ENCODE measurements around the gene FMN1. TPM values are rescaled to one million over a fixed set of nuclear protein-coding genes. Genes with fewer than 3 reads are reported as not detected.

FMN1 gene
- polyA plus RNA-seq, 1 donor from 2014 or later: 0.40 TPM

DNA sequence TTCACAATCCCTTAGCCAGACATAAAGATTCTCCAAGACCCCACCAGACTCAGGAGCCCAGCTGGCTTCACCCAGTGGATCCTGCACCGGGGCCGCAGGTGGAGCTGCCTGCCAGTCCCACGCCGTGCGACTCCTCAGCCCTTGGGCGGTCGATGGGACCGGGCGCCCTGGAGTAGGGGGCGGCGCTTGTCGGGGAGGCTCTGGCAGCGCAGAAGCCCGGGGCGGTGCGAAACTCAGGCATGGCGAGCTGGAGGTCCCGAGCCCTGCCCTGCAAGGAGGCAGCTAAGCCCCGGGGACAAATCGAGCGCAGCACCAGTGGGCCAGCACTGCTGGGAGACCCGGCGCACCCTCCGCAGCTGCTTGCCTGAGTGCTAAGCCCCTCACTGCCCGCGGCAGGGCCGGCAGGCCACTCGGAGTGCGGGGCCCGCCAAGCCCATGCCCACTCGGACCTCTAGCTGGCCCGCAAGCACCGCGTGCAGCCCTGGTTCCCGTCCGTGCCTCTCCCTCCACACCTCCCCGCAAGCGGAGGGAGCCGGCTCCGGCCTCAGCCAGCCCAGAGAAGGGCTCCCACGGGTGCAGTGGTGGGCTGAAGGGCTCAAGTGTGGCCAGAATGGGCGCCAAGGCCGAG lies 175.0 kb downstream of the FMN1 start:
- Histone ChIP-seq H3K9ac (ENCODE audit: low read length) (no peak overlapping the region), H3K9me2 (ENCODE audit: insufficient read depth, low read length) (no peaks in the 10 kb centered on the region), H3F3A (ENCODE audit: insufficient read depth, low read length, poor library complexity, severe bottlenecking) (no peaks in the 10 kb centered on the region), H3K9me3 (ENCODE audit: low read length) (no peaks in the 10 kb centered on the region), H3K36me3 (ENCODE audit: insufficient read depth, low read length) (no peaks in the 10 kb centered on the region), H3K4me2 (ENCODE audit: low read length) (no peak overlapping the region), H4K20me1 (ENCODE audit: insufficient read depth) (no peaks in the 10 kb centered on the region), H3K79me2 (replicated peaks; ENCODE audit: insufficient read depth, low read length) (no peaks in the 10 kb centered on the region), H3K27ac (ENCODE audit: low read length) (no peak overlapping the region), H3K4me3 (ENCODE audit: low read length) (no peak overlapping the region), H3K27me3 (ENCODE audit: insufficient read depth, low read depth, low read length) (no peaks in the 10 kb centered on the region), H2AFZ (ENCODE audit: low read depth, low read length) (no peak overlapping the region)
- TF ChIP-seq EZH2 (IDR thresholded peaks at IDR 0.05; ENCODE audit: borderline replicate concordance, insufficient read depth, low read length, poor library complexity, severe bottlenecking) (no peak), MXI1 (conservative IDR thresholded peaks at IDR 0.05; ENCODE audit: poor library complexity, severe bottlenecking) (no peak), TAF1 (IDR thresholded peaks at IDR 0.05; ENCODE audit: low read depth) (no peak), SMC3 (conservative IDR thresholded peaks at IDR 0.05; ENCODE audit: poor library complexity) (no peak), RAD21 (conservative IDR thresholded peaks at IDR 0.05) (no peak), POLR2AphosphoS5 (IDR thresholded peaks at IDR 0.05) (no peak), EP300 (conservative IDR thresholded peaks at IDR 0.05; ENCODE audit: poor library complexity, severe bottlenecking) (no peak)
- TF ChIP-seq, protein P1, sequence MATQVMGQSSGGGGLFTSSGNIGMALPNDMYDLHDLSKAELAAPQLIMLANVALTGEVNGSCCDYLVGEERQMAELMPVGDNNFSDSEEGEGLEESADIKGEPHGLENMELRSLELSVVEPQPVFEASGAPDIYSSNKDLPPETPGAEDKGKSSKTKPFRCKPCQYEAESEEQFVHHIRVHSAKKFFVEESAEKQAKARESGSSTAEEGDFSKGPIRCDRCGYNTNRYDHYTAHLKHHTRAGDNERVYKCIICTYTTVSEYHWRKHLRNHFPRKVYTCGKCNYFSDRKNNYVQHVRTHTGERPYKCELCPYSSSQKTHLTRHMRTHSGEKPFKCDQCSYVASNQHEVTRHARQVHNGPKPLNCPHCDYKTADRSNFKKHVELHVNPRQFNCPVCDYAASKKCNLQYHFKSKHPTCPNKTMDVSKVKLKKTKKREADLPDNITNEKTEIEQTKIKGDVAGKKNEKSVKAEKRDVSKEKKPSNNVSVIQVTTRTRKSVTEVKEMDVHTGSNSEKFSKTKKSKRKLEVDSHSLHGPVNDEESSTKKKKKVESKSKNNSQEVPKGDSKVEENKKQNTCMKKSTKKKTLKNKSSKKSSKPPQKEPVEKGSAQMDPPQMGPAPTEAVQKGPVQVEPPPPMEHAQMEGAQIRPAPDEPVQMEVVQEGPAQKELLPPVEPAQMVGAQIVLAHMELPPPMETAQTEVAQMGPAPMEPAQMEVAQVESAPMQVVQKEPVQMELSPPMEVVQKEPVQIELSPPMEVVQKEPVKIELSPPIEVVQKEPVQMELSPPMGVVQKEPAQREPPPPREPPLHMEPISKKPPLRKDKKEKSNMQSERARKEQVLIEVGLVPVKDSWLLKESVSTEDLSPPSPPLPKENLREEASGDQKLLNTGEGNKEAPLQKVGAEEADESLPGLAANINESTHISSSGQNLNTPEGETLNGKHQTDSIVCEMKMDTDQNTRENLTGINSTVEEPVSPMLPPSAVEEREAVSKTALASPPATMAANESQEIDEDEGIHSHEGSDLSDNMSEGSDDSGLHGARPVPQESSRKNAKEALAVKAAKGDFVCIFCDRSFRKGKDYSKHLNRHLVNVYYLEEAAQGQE (IDR thresholded peaks at IDR 0.05; ENCODE audit: borderline replicate concordance): no peak
- TF ChIP-seq, protein P2, sequence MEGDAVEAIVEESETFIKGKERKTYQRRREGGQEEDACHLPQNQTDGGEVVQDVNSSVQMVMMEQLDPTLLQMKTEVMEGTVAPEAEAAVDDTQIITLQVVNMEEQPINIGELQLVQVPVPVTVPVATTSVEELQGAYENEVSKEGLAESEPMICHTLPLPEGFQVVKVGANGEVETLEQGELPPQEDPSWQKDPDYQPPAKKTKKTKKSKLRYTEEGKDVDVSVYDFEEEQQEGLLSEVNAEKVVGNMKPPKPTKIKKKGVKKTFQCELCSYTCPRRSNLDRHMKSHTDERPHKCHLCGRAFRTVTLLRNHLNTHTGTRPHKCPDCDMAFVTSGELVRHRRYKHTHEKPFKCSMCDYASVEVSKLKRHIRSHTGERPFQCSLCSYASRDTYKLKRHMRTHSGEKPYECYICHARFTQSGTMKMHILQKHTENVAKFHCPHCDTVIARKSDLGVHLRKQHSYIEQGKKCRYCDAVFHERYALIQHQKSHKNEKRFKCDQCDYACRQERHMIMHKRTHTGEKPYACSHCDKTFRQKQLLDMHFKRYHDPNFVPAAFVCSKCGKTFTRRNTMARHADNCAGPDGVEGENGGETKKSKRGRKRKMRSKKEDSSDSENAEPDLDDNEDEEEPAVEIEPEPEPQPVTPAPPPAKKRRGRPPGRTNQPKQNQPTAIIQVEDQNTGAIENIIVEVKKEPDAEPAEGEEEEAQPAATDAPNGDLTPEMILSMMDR (IDR thresholded peaks at IDR 0.05; ENCODE audit: poor library complexity, severe bottlenecking): no peak

DNA sequence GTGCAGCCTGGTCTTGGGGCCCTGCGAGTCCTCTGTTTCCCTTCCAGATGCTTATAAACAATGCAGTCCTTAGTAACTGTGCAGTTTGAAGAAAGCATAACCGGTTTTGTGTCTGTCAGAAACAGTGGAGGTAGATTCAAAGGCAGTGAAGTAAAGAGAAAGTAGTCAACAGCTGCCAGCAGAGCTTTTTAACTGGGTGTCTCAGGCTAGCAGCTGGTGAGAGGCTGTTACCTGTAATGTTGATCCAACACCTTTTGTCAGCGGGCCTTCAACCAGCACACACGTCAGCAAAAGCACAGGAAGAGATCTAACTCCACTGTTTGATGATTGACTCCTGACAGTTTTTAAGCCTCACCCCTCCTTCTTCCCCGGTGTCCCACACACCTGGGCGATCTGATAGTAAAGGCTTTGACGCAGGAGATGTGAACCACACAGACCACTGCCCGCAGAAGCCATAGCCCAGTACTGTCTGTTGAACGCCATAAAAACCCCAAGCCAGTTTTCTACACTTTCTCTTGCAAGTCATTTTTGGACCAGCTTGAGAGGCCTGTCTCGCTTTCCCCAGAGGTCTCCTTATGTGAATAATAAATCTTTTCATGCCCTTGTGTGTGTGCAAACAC lies 178.0 kb downstream of the FMN1 start:
- Histone ChIP-seq H2AFZ (ENCODE audit: low read depth, low read length) (no peak overlapping the region), H3F3A (ENCODE audit: insufficient read depth, low read length, poor library complexity, severe bottlenecking) (no peaks in the 10 kb centered on the region), H3K4me2 (ENCODE audit: low read length) (no peak overlapping the region), H3K9me2 (ENCODE audit: insufficient read depth, low read length) (no peaks in the 10 kb centered on the region), H3K36me3 (ENCODE audit: insufficient read depth, low read length) (no peaks in the 10 kb centered on the region), H3K9me3 (ENCODE audit: low read length) (no peaks in the 10 kb centered on the region), H3K27ac (ENCODE audit: low read length) (no peak overlapping the region), H3K27me3 (ENCODE audit: insufficient read depth, low read depth, low read length) (no peaks in the 10 kb centered on the region), H3K9ac (ENCODE audit: low read length) (no peak overlapping the region), H3K4me3 (ENCODE audit: low read length) (no peak overlapping the region), H4K20me1 (ENCODE audit: insufficient read depth) (no peaks in the 10 kb centered on the region), H3K79me2 (replicated peaks; ENCODE audit: insufficient read depth, low read length) (no peaks in the 10 kb centered on the region)
- TF ChIP-seq, protein P2 (IDR thresholded peaks at IDR 0.05; ENCODE audit: poor library complexity, severe bottlenecking): no peak
- TF ChIP-seq, protein P1 (IDR thresholded peaks at IDR 0.05; ENCODE audit: borderline replicate concordance): no peak
- TF ChIP-seq SMC3 (conservative IDR thresholded peaks at IDR 0.05; ENCODE audit: poor library complexity): no peak
- no peak for TF ChIP-seq EZH2 (IDR thresholded peaks at IDR 0.05; ENCODE audit: borderline replicate concordance, insufficient read depth, low read length, poor library complexity, severe bottlenecking)
- TF ChIP-seq MXI1 (conservative IDR thresholded peaks at IDR 0.05; ENCODE audit: poor library complexity, severe bottlenecking): no peak
- TF ChIP-seq POLR2AphosphoS5 (IDR thresholded peaks at IDR 0.05): no peak
- no peak for TF ChIP-seq TAF1 (IDR thresholded peaks at IDR 0.05; ENCODE audit: low read depth)
- TF ChIP-seq EP300 (conservative IDR thresholded peaks at IDR 0.05; ENCODE audit: poor library complexity, severe bottlenecking): no peak
- no peak for TF ChIP-seq RAD21 (conservative IDR thresholded peaks at IDR 0.05)
